ENCODE measurements around the gene CCR9. TPM values are rescaled to one million over a fixed set of nuclear protein-coding genes. Genes with fewer than 3 reads are reported as not detected.
A peak's percentile ranks its signal among the peaks of the same experiment; 100 is the strongest.

Gene CCR9
- total RNA-seq, 1 donor from 2014 or later, result not detected

DNA sequence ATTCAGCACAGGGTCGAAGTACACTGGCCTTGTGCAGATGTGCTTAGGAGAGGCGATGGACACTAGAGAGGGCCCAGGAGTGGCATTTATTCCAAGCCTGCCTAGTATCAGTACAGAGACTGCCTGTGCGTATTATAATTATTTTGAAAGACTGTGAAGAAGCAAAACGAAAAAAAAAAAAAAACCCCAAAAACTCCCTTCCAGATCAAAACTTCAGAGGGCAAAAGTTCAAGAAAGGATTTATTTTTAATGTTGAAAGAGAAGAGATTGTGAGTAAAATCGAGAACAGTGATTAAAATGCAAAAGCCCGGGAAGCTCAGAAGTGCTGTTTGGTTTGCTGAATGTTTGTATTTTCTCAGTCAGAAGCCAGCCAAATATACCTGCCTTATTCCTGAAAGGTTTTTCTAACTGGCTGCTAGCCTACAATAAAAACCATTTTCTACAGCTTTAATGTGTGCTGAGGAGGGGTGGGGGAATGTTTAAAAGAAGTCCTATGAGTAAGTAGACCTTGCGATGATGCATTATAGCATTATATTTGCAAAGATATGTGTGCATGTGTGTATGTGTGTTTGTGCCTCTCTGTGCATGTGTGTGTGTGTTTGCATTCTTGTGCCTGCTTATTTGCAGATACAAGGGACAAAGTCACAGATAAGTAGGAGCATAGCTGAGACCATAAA, 25.2 kb upstream of the CCR9 start:
- Mint-ChIP-seq H3K27me3 (peaks cover 55% of the 10 kb centered on the region), H3K36me3 (ENCODE audit: low read depth) (peaks cover 6% of the 10 kb centered on the region), H3K4me3 (peak overlapping the region; percentile 44), H3K9me3 (peaks cover 23% of the 10 kb centered on the region), H3K27ac (peak overlapping the region; percentile 66), H3K4me1 (peaks cover 37% of the 10 kb centered on the region)
- intact Hi-C loops (cut with micrococcal nuclease), result loop anchor here (1.0 to 10.0 kb wide), 7 partner anchors 18 to 514 kb away; partner anchors contain the start of genes CCR5 and LZTFL1
- DNase-seq, result no peak

DNA sequence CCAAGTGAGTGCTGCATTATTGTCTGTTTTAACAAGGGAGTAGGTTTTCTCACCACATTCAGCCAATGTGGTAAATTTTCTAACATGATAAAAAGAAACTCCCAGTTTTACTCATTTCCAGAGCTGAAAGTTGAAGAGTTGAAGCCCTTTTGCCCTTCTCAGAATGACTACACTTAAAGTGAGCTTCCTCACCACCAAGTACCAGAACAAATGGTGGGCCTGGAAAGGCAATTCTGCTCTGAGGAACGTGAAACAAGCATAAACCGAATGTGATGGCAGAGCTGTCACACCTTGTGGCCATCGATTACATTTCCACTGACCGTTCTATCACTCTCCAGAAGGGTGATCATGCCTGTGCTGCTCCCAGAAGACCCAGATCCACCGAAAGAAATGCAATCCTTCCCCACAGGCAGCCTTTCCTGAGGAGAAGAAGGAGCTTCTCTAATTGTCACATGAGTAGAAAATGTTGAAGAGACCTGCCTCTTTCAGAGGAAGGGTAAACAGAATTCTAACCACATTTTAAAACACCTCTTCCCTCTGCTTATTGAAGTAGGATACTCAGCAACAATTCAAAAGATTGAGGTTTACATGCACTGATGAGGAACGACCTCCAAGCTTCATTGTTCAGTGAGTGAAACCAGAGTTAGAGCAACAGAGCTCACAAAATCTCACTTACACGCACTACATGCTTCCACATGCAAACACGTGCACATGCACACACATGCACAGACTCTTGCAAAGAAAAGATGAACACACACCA, 21.4 kb upstream of the CCR9 start:
- peaks cover 13% of the 10 kb centered on the region for H3K9me3 Mint-ChIP-seq
- peaks cover 41% of the 10 kb centered on the region for H3K4me1 Mint-ChIP-seq
- H3K4me3 Mint-ChIP-seq, result peak overlapping the region; percentile 46
- peak overlapping the region; percentile 39 for H3K27ac Mint-ChIP-seq
- peaks cover 58% of the 10 kb centered on the region for H3K27me3 Mint-ChIP-seq
- intact Hi-C loops (cut with micrococcal nuclease), result loop anchor here (2.0 to 10.0 kb wide), 4 partner anchors 112 to 510 kb away; partner anchors contain the start of gene CCR5
- DNase-seq, result peak; percentile 79
- H3K36me3 Mint-ChIP-seq (ENCODE audit: low read depth), result peaks cover 4% of the 10 kb centered on the region

GRCh38 chr3:45865563-45865962, 20.8 kb upstream of the CCR9 start:
- peaks cover 4% of the 10 kb centered on the region for H3K36me3 Mint-ChIP-seq (ENCODE audit: low read depth)
- H3K4me1 Mint-ChIP-seq, result peaks cover 45% of the 10 kb centered on the region
- peaks cover 13% of the 10 kb centered on the region for H3K9me3 Mint-ChIP-seq
- no peak for DNase-seq
- intact Hi-C loops (cut with micrococcal nuclease), result loop anchor here (2.0 to 10.0 kb wide), 2 partner anchors 433 to 509 kb away; partner anchors contain the start of gene CCR5
- no peak overlapping the region for H3K27ac Mint-ChIP-seq
- peaks cover 62% of the 10 kb centered on the region for H3K27me3 Mint-ChIP-seq
- no peak overlapping the region for H3K4me3 Mint-ChIP-seq

- Mint-ChIP-seq H3K36me3 (ENCODE audit: low read depth) (peaks cover 4% of the 10 kb centered on the region), H3K27me3 (peaks cover 69% of the 10 kb centered on the region), H3K9me3 (peaks cover 5% of the 10 kb centered on the region), H3K27ac (no peak overlapping the region), H3K4me1 (peaks cover 23% of the 10 kb centered on the region), H3K4me3 (no peak overlapping the region)
- intact Hi-C loops (cut with micrococcal nuclease), result loop anchor here (10.0 kb wide), 1 partner anchor 507 kb away; the partner anchor contains the start of gene CCR5
- no peak for DNase-seq
Observed at GRCh38 chr3:45868213-45868612, 18.1 kb upstream of the CCR9 start.

- H3K27me3 Mint-ChIP-seq, result peaks cover 67% of the 10 kb centered on the region
- intact Hi-C loops (cut with micrococcal nuclease), result loop anchor here (10.0 kb wide), 1 partner anchor 506 kb away; the partner anchor contains the start of gene CCR5
- no peak overlapping the region for H3K4me3 Mint-ChIP-seq
- H3K27ac Mint-ChIP-seq, result no peak overlapping the region
- no peak for DNase-seq
- H3K9me3 Mint-ChIP-seq, result peaks cover 2% of the 10 kb centered on the region
- H3K36me3 Mint-ChIP-seq (ENCODE audit: low read depth), result peaks cover under 1% of the 10 kb centered on the region
- peaks cover 23% of the 10 kb centered on the region for H3K4me1 Mint-ChIP-seq
Observed at GRCh38 chr3:45868650-45869049, 17.7 kb upstream of the CCR9 start.

DNA sequence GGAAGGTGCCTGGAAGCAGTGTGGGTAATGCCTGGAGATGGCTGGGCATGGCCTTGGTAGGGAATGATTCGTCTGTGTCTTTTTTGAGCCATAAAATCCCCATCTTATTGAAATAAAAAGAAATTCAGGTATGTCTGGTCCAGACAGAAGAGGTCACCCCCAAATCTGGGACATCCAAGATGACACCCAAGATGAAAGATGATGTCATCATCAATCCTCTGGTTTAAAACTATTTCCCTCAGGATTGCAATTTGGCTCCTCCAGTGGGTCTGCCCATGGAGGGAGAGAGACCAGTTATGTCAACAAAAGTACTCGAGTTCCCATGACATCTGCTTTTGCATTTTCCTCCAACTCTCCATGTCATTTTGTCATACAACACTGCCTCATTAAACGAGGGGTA, 16.7 kb upstream of the CCR9 start:
- H3K27me3 Mint-ChIP-seq, result peaks cover 77% of the 10 kb centered on the region
- intact Hi-C loops (cut with micrococcal nuclease), result loop anchor here (10.0 kb wide), 1 partner anchor 505 kb away; the partner anchor contains the start of gene CCR5
- no peak overlapping the region for H3K4me3 Mint-ChIP-seq
- peaks cover 6% of the 10 kb centered on the region for H3K9me3 Mint-ChIP-seq
- no peaks in the 10 kb centered on the region for H3K36me3 Mint-ChIP-seq (ENCODE audit: low read depth)
- no peak overlapping the region for H3K27ac Mint-ChIP-seq
- DNase-seq, result no peak
- peaks cover 22% of the 10 kb centered on the region for H3K4me1 Mint-ChIP-seq

DNA sequence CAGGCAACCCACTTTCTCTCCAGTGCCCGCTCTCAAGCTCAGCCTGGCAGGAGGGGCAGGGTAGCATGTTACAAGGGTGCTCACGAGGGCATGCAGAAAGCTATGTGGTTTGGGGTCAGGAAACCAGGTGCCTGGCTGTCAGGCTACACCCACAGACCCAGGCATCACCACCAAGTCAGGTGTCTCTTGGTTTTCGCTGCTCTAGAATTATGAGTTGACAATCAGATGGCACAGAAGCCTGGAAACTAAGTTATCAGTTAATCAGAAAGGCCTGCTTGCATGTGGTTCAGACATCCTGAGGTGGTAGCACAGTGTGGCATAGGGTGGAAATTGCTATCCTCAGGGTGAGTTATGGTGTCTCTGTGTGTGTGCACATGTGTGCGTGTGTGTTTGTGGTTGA, 16.2 kb upstream of the CCR9 start:
- peak; percentile 76 for DNase-seq
- H3K36me3 Mint-ChIP-seq (ENCODE audit: low read depth), result no peaks in the 10 kb centered on the region
- no peak overlapping the region for H3K4me3 Mint-ChIP-seq
- peaks cover 17% of the 10 kb centered on the region for H3K4me1 Mint-ChIP-seq
- no peak overlapping the region for H3K27ac Mint-ChIP-seq
- intact Hi-C loops (cut with micrococcal nuclease), result no loop called here
- peaks cover 76% of the 10 kb centered on the region for H3K27me3 Mint-ChIP-seq
- peaks cover 6% of the 10 kb centered on the region for H3K9me3 Mint-ChIP-seq

GRCh38 chr3:45871780-45872179, 14.6 kb upstream of the CCR9 start:
- no peaks in the 10 kb centered on the region for H3K36me3 Mint-ChIP-seq (ENCODE audit: low read depth)
- DNase-seq, result no peak
- peaks cover 6% of the 10 kb centered on the region for H3K9me3 Mint-ChIP-seq
- H3K4me1 Mint-ChIP-seq, result peaks cover 10% of the 10 kb centered on the region
- intact Hi-C loops (cut with micrococcal nuclease), result no loop called here
- no peak overlapping the region for H3K4me3 Mint-ChIP-seq
- H3K27me3 Mint-ChIP-seq, result peaks cover 75% of the 10 kb centered on the region
- H3K27ac Mint-ChIP-seq, result no peak overlapping the region

GRCh38 chr3:45872569-45872968, 13.8 kb upstream of the CCR9 start:
- intact Hi-C loops (cut with micrococcal nuclease), result no loop called here
- no peak for DNase-seq
- H3K36me3 Mint-ChIP-seq (ENCODE audit: low read depth), result no peaks in the 10 kb centered on the region
- peaks cover 10% of the 10 kb centered on the region for H3K4me1 Mint-ChIP-seq
- peaks cover 6% of the 10 kb centered on the region for H3K9me3 Mint-ChIP-seq
- no peak overlapping the region for H3K27ac Mint-ChIP-seq
- H3K4me3 Mint-ChIP-seq, result no peak overlapping the region
- H3K27me3 Mint-ChIP-seq, result peaks cover 70% of the 10 kb centered on the region

DNA sequence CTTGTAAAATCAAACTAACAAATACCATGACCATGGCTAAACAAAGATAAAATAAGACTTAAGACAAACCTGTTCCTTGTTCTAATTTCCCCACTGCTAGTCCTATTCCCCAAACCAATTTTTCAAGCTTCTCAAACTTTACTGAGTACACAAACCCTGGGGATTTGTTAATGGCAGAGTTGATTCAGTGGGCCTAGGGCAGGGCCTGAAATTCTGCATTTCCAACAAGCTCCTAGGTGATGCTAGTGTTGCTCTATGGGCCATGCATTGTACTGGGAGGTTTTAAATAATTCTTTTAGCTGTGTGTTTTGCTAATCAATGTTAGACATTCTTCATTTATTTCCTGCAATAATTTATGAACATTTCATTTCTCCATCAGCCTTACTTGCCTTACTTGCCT, 13.3 kb upstream of the CCR9 start:
- H3K27me3 Mint-ChIP-seq, result peaks cover 68% of the 10 kb centered on the region

GRCh38 chr3:45873638-45874037, 12.7 kb upstream of the CCR9 start:
- Mint-ChIP-seq H3K27me3 (peaks cover 68% of the 10 kb centered on the region), H3K9me3 (peaks cover 6% of the 10 kb centered on the region), H3K4me1 (peaks cover 10% of the 10 kb centered on the region), H3K27ac (no peak overlapping the region), H3K36me3 (ENCODE audit: low read depth) (no peaks in the 10 kb centered on the region), H3K4me3 (no peak overlapping the region)
- no peak for DNase-seq
- intact Hi-C loops (cut with micrococcal nuclease), result no loop called here

More for the DNA sequence above, 13.3 kb upstream of the CCR9 start:
- intact Hi-C loops (cut with micrococcal nuclease), result no loop called here
- H3K4me3 Mint-ChIP-seq, result no peak overlapping the region
- H3K27ac Mint-ChIP-seq, result no peak overlapping the region
- peaks cover 10% of the 10 kb centered on the region for H3K4me1 Mint-ChIP-seq
- H3K36me3 Mint-ChIP-seq (ENCODE audit: low read depth), result no peaks in the 10 kb centered on the region
- peaks cover 6% of the 10 kb centered on the region for H3K9me3 Mint-ChIP-seq
- DNase-seq, result no peak

DNA sequence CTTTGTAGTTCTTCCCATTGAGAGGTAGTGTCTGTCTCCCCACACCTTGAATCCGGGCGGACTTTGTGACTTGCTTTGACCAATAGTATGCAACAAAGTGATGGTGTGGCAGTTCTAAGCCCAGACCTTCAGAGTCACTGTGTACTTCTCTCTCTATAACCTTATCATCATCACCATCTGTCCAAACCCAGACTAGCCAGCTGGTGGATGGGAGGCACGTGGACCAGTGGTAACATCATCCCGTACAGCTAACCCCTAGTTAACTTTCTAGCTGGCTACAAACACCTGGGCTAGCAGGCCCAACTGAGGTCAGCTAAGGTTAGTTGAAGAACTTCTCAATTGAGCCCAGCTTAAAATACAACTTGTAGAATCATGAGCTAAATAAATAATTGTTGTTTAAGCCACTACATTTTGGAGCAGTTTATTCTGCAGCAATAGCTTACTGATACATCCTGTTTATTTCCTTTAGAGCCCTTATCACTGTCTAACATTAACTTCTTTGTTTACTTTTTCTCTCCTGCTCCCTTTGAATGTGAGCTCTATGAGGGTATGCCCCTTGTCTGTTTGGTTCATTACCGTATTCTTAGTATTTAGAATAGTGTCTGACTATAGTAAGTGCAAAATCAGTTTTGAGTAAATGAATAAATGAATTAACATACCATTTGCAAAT, 11.5 kb upstream of the CCR9 start:
- Mint-ChIP-seq H3K36me3 (ENCODE audit: low read depth) (no peaks in the 10 kb centered on the region), H3K9me3 (peaks cover 6% of the 10 kb centered on the region), H3K27ac (no peak overlapping the region), H3K4me3 (no peak overlapping the region), H3K27me3 (peaks cover 63% of the 10 kb centered on the region), H3K4me1 (peaks cover 7% of the 10 kb centered on the region)
- intact Hi-C loops (cut with micrococcal nuclease), result no loop called here
- no peak for DNase-seq

- DNase-seq, result no peak
- Mint-ChIP-seq H3K4me1 (peaks cover 11% of the 10 kb centered on the region), H3K4me3 (no peak overlapping the region), H3K9me3 (peaks cover 6% of the 10 kb centered on the region), H3K27me3 (peaks cover 46% of the 10 kb centered on the region), H3K36me3 (ENCODE audit: low read depth) (no peaks in the 10 kb centered on the region), H3K27ac (no peak overlapping the region)
- intact Hi-C loops (cut with micrococcal nuclease), result no loop called here
Observed at GRCh38 chr3:45878124-45878523, 8.2 kb upstream of the CCR9 start.

DNA sequence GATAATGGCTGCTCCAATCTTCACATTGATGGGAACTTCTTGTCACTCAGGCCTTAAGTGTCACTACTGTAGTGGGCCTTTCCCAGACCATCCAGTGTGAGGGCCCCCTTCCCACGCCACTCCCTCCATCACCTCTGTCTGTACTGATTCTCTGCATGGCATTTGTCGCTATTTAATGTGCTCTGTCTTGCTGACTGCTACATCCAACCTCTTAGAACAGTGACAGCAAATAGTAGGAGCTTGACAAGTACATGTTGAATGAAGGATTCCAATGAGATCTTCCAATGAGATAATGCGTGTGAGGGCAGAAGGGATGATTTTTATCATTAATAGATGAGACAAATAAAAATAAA, 5.6 kb upstream of the CCR9 start:
- peaks cover 13% of the 10 kb centered on the region for H3K4me1 Mint-ChIP-seq
- no peak for DNase-seq
- H3K27me3 Mint-ChIP-seq, result peaks cover 44% of the 10 kb centered on the region
- intact Hi-C loops (cut with micrococcal nuclease), result loop anchor here (1.0 kb wide), 1 partner anchor 19 kb away; no protein-coding TSS in a partner anchor
- no peak overlapping the region for H3K27ac Mint-ChIP-seq
- H3K36me3 Mint-ChIP-seq (ENCODE audit: low read depth), result no peaks in the 10 kb centered on the region
- H3K9me3 Mint-ChIP-seq, result no peaks in the 10 kb centered on the region
- no peak overlapping the region for H3K4me3 Mint-ChIP-seq

Measured in activated CD4-positive, alpha-beta T cell treated with anti-CD3 and anti-CD28 coated beads, Interleukin-2, amount 10 ng/mL, durations not matched to agents 24 days and 14 days (primary cell).